Anterior cingulate cortex (tissue), 58 donors: ENCODE data around the gene GJD2.

Source experiments
- DNase-seq, 58 donors: peaks; one replicate each; lab custom pipeline; 2025; lab: John Stamatoyannopoulos, UW

GJD2 gene

DNA sequence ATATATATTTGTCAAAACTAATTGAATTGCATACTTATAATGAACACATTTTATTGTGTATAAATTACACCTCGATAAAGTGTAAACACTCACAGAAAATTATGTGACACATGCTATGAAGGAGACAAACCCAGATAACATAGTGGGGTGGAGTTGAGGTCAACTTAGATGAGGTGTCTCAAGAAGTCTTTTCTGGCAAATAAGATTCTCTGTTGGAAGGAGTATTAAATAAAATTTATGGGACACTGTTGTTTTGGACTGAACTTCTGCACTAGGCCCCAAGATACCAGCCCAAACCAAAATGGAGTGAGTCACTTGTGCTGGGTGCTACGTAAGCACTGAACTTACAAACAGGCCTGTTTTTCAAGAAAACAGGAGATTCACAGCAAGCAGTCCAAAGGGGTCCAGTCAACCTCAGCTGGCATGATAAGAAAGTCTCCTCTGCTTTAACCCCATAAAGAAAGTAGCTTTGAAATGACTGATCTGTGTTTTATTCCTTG is 21.9 kb upstream of the GJD2 start:
- no peak for DNase-seq

DNA sequence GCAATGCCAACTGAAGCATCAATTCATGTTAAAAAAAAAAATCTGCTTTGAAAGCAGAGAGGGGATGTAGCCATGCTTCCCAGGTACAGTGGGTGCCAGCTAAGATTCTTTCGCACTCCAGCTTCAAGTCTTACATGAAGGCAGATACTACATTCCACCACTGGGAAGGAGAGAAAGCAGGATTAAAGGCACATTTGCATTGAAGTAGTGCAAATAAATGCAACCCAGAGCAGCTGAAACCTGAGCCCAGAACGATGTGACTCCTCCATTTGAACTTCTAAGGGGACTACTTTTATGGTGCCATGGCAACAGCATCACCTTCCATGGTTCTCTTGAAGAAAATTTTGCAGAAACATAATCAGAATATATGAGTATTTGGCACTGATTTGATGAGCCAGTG is 19.1 kb upstream of the GJD2 start:
- DNase-seq: no peak

- no peak for DNase-seq
Observed at GRCh38 chr15:34773013-34773412, 18.2 kb upstream of the GJD2 start.

DNA sequence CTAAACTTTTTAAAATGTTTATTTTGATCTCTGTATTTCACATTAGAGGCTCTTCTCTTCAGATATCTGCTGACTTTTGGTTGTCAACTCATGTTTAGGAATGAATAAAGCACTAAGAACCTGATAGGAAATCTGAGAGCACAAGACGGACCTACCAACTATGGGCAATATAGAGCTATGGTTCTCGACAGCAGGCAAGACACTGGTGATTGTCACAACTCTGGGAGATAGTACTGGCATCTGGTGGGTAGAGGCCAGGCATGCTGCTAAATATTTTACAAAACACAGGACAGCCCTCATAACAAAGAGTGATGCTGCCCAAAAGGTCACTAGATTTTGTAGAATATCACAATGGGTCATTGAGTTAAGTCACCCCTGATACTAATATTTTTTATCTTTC is 17.5 kb upstream of the GJD2 start:
- DNase-seq: no peak

GRCh38 chr15:34769711-34770110 is 14.9 kb upstream of the GJD2 start:
- DNase-seq: no peak

DNA sequence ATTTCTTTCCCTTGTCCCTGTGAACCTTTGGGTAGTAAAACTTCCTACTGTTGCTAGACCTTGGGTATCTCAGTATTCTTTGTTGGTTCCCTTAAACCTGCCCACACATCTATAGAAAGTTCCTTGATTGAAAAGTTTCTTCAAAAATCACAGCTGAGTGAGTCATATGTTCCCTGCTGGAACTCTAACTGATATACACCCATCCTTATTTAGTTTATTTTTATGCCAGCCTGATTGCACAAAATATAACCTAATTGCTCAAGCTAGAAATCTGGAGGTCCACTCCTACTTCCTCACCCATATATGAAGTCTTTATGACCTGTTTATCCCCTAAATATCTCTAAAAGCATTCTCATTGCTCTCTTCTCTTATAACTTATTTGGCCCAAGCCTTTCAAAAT is 13.7 kb upstream of the GJD2 start:
- DNase-seq: no peak

GRCh38 chr15:34765741-34766140 is 10.9 kb upstream of the GJD2 start:
- no peak for DNase-seq

DNA sequence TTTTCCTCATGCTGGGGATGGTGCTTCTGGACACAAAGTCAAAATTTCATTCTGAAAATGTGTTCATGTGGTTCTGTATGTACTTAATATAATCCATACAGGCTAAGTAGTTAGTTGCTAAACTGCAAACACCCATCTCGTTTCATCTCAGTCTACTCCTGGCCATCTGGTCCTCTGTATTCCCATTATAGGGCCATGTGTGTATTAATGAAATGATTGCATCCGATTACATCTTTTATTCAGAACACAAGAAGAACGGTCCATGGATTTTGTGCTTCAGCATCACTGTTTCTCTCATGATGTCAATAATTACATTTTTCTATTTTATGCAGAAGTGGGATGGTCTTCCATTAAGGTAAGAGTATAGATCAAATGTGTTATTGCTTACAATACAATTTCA is 6.1 kb upstream of the GJD2 start:
- no peak for DNase-seq

- no peak for DNase-seq
Observed at GRCh38 chr15:34759992-34760391, 5.2 kb upstream of the GJD2 start.

- DNase-seq: no peak
Observed at GRCh38 chr15:34759347-34759746, 4.5 kb upstream of the GJD2 start.

DNA sequence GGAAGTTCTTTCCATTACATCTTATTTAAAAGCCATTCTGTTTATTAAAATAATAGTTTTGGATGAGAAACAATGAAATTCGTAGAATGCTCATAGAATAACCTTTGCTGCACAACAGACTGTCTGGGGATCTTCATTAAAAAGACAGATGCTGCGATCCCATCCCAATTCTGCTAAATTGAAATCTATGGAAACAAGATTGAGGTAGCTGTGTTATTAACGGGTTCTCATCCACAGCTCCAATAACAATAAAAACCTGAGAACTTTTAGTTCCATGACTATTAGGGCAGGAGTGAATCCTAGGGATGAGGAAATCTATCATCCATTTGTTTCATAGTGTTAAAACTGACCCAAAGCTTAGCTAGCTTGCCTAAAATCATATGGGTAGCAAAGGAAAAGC is 2.5 kb upstream of the GJD2 start:
- no peak for DNase-seq

DNA sequence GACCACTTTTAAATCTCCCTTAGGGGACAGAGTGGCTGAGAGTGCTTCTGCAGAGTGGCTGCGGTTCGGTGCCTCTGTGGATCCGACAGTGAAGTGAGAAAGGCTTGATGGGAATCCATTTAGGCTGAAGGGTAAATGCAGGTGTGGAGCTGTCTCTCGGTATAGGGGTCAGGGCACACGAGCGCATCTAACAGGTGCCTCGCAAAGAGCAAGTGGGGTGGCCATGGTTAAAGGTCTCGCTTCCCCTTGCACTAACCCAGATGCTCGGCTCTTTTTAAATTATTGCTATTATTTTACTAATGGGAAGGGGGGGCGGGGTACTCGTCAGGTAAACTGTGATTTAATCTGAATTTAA is 598 bp upstream of the GJD2 start:
- DNase-seq: no peak

DNA sequence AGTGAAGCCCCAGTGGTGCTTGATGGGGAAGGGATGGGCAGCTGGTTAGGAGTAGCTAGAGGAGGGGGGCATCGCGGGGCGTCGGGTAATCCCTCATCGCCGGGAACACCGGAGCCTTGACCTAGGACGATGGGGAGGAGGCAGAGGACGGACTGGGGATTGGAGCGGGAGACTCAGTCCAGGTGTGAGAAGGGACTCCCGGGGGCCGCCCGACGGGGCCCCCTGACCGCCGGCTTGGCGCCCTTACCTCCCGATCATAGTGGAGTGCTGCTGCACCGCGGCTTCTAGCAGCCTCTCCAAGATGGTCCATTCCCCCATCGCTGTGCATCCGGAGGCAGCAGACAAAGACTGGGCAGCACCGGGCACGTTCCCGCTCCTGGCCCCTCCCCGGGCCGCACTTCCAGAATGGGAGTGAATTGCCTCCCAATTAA is 612 bp downstream of the GJD2 start:
- DNase-seq: no peak

DNA sequence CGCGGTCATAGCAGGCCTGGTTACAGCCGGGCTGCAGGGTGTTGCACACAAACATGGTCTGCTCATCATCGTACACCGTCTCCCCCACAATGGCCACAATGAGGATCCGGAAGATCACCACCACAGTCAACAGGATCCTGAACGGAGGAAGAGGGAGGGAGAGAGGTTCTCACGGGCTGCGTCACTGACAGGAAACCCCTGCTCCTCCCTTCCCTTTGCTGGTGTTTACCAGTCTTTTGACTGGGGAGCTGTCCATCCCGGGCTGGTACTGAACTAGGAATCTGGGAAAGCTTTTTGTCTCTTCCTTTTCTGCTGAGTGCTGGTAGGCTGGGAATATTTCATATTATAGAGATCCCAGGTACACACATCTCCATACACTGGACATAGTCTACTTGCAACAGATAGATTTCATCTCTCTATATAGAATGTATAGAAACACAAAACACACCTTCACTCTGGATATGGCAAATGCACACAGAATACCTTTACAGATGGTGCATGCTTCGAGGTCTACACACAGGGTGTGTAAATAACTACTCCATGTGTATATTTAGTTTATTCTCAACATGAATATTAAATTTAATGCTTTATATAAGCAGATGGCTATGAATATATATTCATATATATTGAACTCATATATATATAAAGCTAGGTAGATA is 1.4 kb downstream of the GJD2 start:
- DNase-seq: peak in 2 of 58 donors; percentile 2 to 4

DNA sequence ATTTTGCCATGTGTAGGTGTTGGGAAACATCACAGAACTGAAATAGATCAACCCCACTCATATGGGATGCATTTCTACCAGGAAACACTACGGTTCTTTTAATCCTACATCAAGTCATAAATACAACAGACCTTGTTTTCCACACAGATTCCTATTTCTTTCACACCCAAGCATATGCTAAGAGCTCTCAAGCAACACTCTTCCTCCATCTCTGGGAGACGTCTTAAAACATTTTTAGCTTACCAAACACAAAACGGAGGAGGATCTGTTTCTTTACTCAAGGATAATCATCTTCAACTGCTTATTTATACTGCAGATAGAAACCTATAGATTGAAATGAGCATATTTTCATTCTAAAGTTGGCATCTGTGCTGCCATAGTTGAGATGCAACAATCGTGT is 5.1 kb downstream of the GJD2 start:
- DNase-seq: peak in 1 of 58 donors; percentile 14

DNA sequence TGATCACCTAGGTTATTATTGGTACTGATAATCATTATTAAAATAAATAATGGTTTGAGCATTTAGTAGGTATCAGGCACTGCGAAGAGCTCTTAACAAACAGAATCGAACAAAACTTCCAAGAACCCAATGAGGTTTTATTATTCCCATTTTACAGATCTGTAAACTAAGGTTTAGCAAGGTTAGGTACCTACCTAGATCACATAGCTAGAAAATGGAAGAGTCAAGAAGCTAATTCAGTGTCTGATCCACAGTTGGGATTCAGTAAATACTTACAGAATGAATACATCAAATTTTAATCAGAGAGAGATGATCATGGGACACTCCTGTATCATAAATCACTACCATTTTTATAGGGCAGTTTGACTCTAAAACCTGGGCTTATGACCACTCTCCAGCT is 15.5 kb downstream of the GJD2 start:
- no peak for DNase-seq

DNA sequence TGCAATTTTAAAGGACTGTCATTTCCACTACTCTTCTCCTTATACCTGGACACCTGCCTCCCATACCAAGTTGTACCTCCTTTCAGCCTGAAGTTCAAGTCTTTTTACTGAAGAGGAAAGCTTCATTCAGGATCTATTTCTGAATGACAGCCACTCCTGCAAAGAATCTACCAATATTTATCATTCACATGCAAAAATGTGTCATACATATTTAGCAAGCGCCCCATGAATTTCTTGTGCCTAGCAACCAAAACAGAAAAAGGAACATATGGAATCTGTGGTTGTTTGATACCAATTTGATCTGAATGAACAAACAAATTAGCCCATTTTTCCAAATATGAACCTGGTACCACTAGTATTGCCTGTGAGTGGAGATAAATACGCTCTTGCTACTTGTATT is 16.8 kb downstream of the GJD2 start:
- DNase-seq: no peak

GRCh38 chr15:34737477-34737876 is 17.3 kb downstream of the GJD2 start:
- peak in 15 of 58 donors; percentile 2 to 67 (median 17) for DNase-seq

GRCh38 chr15:34734303-34734702 is 20.5 kb downstream of the GJD2 start:
- DNase-seq: no peak

DNA sequence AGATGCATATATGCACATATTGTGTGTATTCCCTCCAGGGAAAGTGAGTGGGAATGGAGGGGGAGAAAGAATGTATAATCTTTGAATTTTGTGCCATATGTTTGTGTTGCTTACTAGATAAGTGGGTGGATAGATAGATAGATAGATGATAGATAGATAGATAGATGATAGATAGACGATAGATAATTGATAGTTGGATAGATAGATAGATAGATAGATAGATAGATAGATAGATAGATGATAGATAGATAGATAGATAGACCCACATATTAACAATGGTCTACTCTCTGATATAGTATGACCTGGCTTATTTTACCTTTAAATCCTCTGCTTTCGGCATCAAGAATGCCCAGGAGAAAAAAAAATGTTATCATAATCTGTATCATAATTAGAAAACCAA is 21.2 kb downstream of the GJD2 start:
- no peak for DNase-seq

DNA sequence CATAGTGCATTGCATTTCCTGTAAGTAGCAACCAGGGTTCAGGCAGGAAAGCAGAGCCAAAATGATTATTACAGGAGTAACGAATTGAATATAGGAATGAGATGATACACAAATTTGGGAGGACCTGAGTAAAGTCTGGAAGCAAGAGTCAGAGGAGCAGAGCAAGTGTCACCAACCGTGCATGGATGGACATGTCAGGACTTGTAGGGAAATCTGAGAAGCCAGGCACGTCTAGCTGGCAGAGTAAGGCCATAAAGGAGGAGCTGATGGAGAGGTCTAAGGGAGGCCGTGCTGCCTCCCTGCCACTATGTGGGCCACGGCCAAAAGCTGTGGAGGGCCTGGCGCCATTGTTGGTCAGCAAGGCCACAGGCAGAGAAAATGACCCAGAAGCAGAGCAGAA is 22.4 kb downstream of the GJD2 start:
- DNase-seq: no peak

DNA sequence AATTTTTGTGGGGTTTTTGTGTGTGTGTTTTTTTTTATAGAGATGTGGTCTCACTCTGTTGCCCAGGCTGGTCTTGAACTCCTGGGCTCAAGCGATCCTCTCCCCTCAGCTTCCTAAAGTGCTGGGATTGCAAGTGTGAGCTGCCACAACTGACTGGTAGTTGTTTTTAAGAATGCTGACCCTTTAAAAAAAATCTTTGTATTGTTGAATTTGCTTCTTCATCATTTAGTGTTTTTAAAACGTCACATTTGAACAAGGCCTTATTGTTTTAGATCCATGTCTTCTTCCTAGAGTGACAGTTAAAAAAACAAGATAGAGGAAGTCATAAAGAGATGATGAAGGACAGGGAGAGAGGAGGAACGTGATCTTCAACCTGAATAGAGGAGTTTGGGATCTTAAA is 24.1 kb downstream of the GJD2 start:
- no peak for DNase-seq

- DNase-seq: no peak
Observed at GRCh38 chr15:34729886-34730285, 24.9 kb downstream of the GJD2 start.
